CD8-positive, alpha-beta memory T cell (primary cell): ENCODE measurements around the gene NR4A2. TPM values are rescaled to one million over a fixed set of nuclear protein-coding genes. Genes with fewer than 3 reads are reported as not detected.

Experiments used
- CTCF ChIA-PET: fragments of 350-600 bp; sonication (Branson Sonifier 250); formaldehyde crosslinking; loops from one replicate; lab custom pipeline; 2021; ENCODE audit warnings: antibody characterized with exemption; lab: Charles Lee
- POLR2A ChIA-PET: fragments of 350-600 bp; sonication (Branson Sonifier 250); formaldehyde crosslinking; loops from one replicate; lab custom pipeline; 2021; ENCODE audit warnings: antibody characterized with exemption; lab: Charles Lee
- DNase-seq, 5 donors: peaks; one replicate each; pipeline versions ENCODE4 v3.0.0 to v3.0.0-alpha.2; 2020 to 2022; ENCODE audit warnings: mixed read lengths in 1 of 5
- H3K27ac ChIP-seq: one replicate; pipeline ENCODE4 v1.7.0; 2013; ENCODE audit warnings: low read depth, mild to moderate bottlenecking, low read length, moderate library complexity
- H3K27me3 ChIP-seq: 2 replicates; pipeline ENCODE4 v1.7.0; 2013; ENCODE audit warnings: low read length, mild to moderate bottlenecking; ENCODE audit not compliant: insufficient read depth, poor library complexity, severe bottlenecking
- H3K36me3 ChIP-seq: 2 replicates; pipeline ENCODE4 v1.7.0; 2013; ENCODE audit warnings: mild to moderate bottlenecking, low read length, moderate library complexity; ENCODE audit not compliant: insufficient read depth
- H3K4me1 ChIP-seq: 2 replicates; pipeline ENCODE4 v1.7.0; 2013; ENCODE audit warnings: mild to moderate bottlenecking, low read length, moderate library complexity; ENCODE audit not compliant: insufficient read depth
- H3K4me3 ChIP-seq: 2 replicates; pipeline ENCODE4 v1.7.0; 2013; ENCODE audit warnings: mild to moderate bottlenecking, low read length
- H3K9me3 ChIP-seq: 2 replicates; pipeline ENCODE4 v1.7.0; 2013; ENCODE audit warnings: mild to moderate bottlenecking, low read length
- H3K27ac Mint-ChIP-seq, 8 donors: one replicate each; pipeline ENCODE4 v1.8.0; 2020 to 2021; ENCODE audit warnings: mixed read lengths in 8 of 8, mild to moderate bottlenecking in 6 of 8, inconsistent platforms in 3 of 8, moderate library complexity in 3 of 8
- H3K27me3 Mint-ChIP-seq, 2 donors: one replicate each; pipeline ENCODE4 v1.8.0; 2020 to 2021; ENCODE audit warnings: mixed read lengths in 2 of 2, mild to moderate bottlenecking in 1 of 2, moderate library complexity in 1 of 2
- H3K36me3 Mint-ChIP-seq, 3 donors: one replicate each; pipeline ENCODE4 v1.8.0; 2020 to 2021; ENCODE audit warnings: mixed read lengths in 3 of 3, inconsistent platforms in 1 of 3, mild to moderate bottlenecking in 1 of 3
- H3K4me1 Mint-ChIP-seq, 3 donors: one replicate each; pipeline ENCODE4 v1.8.0; 2020 to 2021; ENCODE audit warnings: mixed read lengths in 3 of 3, inconsistent platforms in 1 of 3, mild to moderate bottlenecking in 1 of 3
- H3K4me3 Mint-ChIP-seq, 7 donors: one replicate each; pipeline ENCODE4 v1.8.0; 2020 to 2021; ENCODE audit warnings: mixed read lengths in 7 of 7, mild to moderate bottlenecking in 6 of 7, moderate library complexity in 4 of 7, inconsistent platforms in 2 of 7
- H3K9me3 Mint-ChIP-seq, 5 donors: one replicate each; pipeline ENCODE4 v1.8.0; 2020 to 2022; ENCODE audit warnings: mixed read lengths in 5 of 5, mild to moderate bottlenecking in 3 of 5, moderate library complexity in 2 of 5, inconsistent platforms in 1 of 5
- polyA plus RNA-seq: library from polyadenylated mRNA; unstranded; fragments of 300-500 nt; fragmentation: Illumina TruSeq; gene quantifications from one replicate; pipeline ENCODE4 v1.2.3, GENCODE V29; 2021
- total RNA-seq, 2 experiments: library from RNA; stranded (reverse); gene quantifications; one replicate each; pipeline ENCODE4 v1.2.3, GENCODE V29; 2021

The NR4A2 gene
- total and polyA plus RNA-seq, 3 experiments from 2014 or later = 19.7 to 25.5 (median 21.9) TPM

DNA sequence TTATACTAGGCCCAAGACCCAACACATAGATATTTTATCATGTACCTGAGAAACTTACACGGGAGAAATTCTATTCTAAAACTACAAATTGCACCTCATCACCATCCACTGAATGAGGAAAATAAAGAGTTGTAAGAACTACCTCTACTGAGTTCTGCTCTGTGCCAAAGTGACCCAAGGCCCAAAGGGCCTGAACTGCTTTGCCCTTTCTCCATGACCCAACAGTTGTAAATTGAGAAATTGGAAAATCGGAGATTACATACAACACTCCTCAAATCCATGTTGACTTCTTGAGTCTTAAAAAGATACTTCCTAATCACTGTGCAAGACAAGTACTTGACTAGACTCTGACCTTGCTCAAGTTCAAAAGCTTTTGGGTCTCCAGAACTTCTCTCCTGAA lies 8.8 kb downstream of the NR4A2 start:
- H3K4me1 Mint-ChIP-seq = peaks cover 25 to 50% (median 37%) of the 10 kb centered on the region in 3 donors
- H3K4me3 ChIP-seq = no peak overlapping the region
- H3K27ac Mint-ChIP-seq = peak overlapping the region in 1 of 8 donors; percentile 34
- H3K9me3 ChIP-seq = no peaks in the 10 kb centered on the region
- H3K27ac ChIP-seq = no peak overlapping the region
- CTCF ChIA-PET = no interaction called here
- peaks cover 0 to 5% (median 0%) of the 10 kb centered on the region in 5 donors for H3K9me3 Mint-ChIP-seq
- H3K36me3 Mint-ChIP-seq = peaks cover 4 to 42% (median 11%) of the 10 kb centered on the region in 3 donors
- peak overlapping the region in 1 of 7 donors; percentile 6 for H3K4me3 Mint-ChIP-seq
- peak in 1 of 5 donors; percentile 22 for DNase-seq
- POLR2A ChIA-PET = no interaction called here
- no peaks in the 10 kb centered on the region for H3K36me3 ChIP-seq
- H3K27me3 Mint-ChIP-seq = peaks cover 57 to 59% of the 10 kb centered on the region in 2 donors
- peaks cover 24% of the 10 kb centered on the region for H3K27me3 ChIP-seq
- peaks cover 29% of the 10 kb centered on the region for H3K4me1 ChIP-seq

DNA sequence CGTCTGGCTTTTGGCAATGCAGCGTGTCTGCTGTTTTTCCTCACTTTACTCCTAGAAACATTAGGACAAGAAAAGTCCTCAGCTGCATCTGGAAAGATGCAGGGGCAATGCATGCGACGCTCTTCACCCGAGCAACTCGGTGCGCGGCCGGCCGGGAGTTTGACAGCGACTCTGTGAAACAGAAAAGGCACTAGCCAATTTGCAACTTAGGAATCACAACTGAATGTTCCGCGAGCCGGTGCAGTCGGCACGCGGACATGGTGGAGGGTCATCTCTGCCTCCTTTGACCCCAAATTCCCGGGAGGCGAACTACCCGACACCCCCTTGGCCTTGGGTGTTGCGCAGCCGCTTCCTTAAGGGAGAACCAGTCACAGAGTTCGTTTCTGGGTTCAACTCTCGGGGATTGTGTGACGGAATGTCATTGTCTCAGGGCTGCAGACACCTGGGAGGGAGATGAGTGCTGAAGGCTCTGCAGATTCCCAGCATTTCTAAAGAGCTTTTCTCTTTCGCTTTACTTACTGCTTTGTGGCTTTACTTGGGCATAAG lies 9.8 kb downstream of the NR4A2 start:
- peak in 2 of 5 donors; percentile 6 to 31 for DNase-seq
- ChIA-PET POLR2A (interaction anchor here (1.5 kb wide), 1 partner anchor 11 kb away, joined by 3 read pairs; no protein-coding TSS in a partner anchor), CTCF (no interaction called here)
- peak overlapping the region in 6 of 7 donors; percentile 24 to 84 (median 70) for H3K4me3 Mint-ChIP-seq
- H3K4me1 ChIP-seq = peaks cover 29% of the 10 kb centered on the region
- peaks cover 4 to 32% (median 8%) of the 10 kb centered on the region in 3 donors for H3K36me3 Mint-ChIP-seq
- H3K27me3 Mint-ChIP-seq = peaks cover 56 to 61% of the 10 kb centered on the region in 2 donors
- H3K9me3 Mint-ChIP-seq = peaks cover 0 to 5% (median 0%) of the 10 kb centered on the region in 5 donors
- H3K4me3 ChIP-seq = no peak overlapping the region
- H3K9me3 ChIP-seq = no peaks in the 10 kb centered on the region
- H3K27me3 ChIP-seq = peaks cover 24% of the 10 kb centered on the region
- H3K36me3 ChIP-seq = no peaks in the 10 kb centered on the region
- peaks cover 25 to 42% (median 37%) of the 10 kb centered on the region in 3 donors for H3K4me1 Mint-ChIP-seq
- H3K27ac Mint-ChIP-seq = peak overlapping the region in 2 of 8 donors; percentile 10 to 35
- no peak overlapping the region for H3K27ac ChIP-seq

DNA sequence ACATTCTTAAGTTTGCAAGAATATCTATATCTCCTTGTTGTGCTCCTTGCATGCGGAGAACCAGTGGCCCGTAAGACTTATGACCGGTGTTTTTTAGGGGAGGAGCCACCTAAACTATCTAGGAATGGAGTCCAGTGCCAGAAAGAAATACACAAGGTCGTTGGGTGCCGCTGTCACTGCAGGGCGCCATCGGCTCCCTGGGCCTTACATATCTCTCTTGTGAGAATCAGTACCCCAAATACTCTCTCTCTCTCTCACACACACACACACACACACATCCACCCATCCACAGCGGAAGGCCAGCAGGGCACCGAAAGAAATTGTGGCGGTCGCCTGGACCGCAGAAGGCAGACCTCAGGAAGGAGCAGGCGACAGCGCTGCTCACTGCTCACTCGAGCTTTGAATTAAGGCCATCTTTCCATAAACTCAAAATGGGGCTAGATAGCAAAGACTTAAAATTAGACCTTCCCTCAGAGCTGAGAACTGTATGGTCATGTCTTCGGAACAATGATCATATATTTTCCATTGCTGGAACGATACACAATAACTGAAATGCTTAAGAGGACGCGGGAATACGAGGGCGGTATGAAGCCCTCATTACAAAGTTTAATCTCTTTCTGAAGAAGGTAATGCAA lies 10.4 kb downstream of the NR4A2 start:
- no peaks in the 10 kb centered on the region for H3K36me3 ChIP-seq
- Mint-ChIP-seq H3K27me3 (peaks cover 51 to 67% of the 10 kb centered on the region in 2 donors), H3K36me3 (peaks cover 4 to 26% (median 8%) of the 10 kb centered on the region in 3 donors), H3K27ac (peak overlapping the region in 7 of 8 donors; percentile 3 to 74 (median 21)), H3K9me3 (peaks cover 0 to 5% (median 0%) of the 10 kb centered on the region in 5 donors), H3K4me1 (peaks cover 25 to 42% (median 37%) of the 10 kb centered on the region in 3 donors), H3K4me3 (peak overlapping the region; percentile 62 to 84 (median 82))
- no peaks in the 10 kb centered on the region for H3K9me3 ChIP-seq
- H3K27me3 ChIP-seq = peaks cover 24% of the 10 kb centered on the region
- peak in 3 of 5 donors; percentile 29 to 51 (median 31) for DNase-seq
- H3K4me1 ChIP-seq = peaks cover 29% of the 10 kb centered on the region
- POLR2A ChIA-PET = interaction anchor here (1.5 kb wide), 1 partner anchor 12 kb away, joined by 3 read pairs; no protein-coding TSS in a partner anchor
- CTCF ChIA-PET = no interaction called here
- peak overlapping the region; percentile 25 for H3K4me3 ChIP-seq
- H3K27ac ChIP-seq = no peak overlapping the region

DNA sequence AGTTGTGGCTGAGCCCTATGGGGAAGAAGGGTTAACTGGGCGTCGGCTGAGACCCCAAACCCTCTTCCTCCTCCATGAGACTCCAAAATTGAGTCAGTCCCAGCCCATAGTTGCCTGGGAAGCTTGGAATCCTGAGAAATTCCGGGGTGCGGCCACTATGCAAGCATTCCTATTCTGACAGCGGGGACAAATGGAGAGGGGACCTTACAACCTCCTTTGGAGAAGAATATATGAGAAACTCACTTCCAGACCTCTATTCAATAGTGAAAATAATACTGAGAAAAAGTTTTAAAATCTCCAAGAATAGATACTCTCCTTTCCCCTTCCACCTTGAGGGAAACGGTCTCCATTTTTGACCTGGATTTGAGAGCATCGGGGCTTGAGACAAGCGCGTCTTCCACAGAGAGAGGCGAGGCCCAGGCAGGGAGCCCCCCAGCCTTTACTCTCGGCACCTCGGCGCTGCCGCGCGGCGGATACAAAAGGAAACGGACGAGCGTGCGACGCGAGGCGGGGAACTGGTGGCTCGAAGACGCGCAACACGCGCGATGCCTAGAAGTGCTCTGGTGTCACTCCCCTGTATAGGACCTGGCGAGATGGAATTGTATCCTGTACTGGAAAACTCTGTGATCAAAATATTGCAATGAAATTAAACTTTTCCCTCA lies 11.1 kb downstream of the NR4A2 start:
- peak overlapping the region; percentile 25 for H3K4me3 ChIP-seq
- peaks cover 29% of the 10 kb centered on the region for H3K4me1 ChIP-seq
- peaks cover 49 to 69% of the 10 kb centered on the region in 2 donors for H3K27me3 Mint-ChIP-seq
- peak overlapping the region; percentile 62 to 84 (median 82) for H3K4me3 Mint-ChIP-seq
- peak in 3 of 5 donors; percentile 36 to 52 (median 48) for DNase-seq
- peaks cover 24% of the 10 kb centered on the region for H3K27me3 ChIP-seq
- POLR2A ChIA-PET = no interaction called here
- CTCF ChIA-PET = interaction anchor here (2.1 kb wide), 1 partner anchor 14 kb away, joined by 8 read pairs; no protein-coding TSS in a partner anchor
- peak overlapping the region in 5 of 8 donors; percentile 13 to 74 (median 33) for H3K27ac Mint-ChIP-seq
- peaks cover 4 to 18% (median 5%) of the 10 kb centered on the region in 3 donors for H3K36me3 Mint-ChIP-seq
- H3K9me3 ChIP-seq = no peaks in the 10 kb centered on the region
- peaks cover 25 to 42% (median 37%) of the 10 kb centered on the region in 3 donors for H3K4me1 Mint-ChIP-seq
- H3K27ac ChIP-seq = no peak overlapping the region
- peaks cover 0 to 5% (median 0%) of the 10 kb centered on the region in 5 donors for H3K9me3 Mint-ChIP-seq
- no peaks in the 10 kb centered on the region for H3K36me3 ChIP-seq

DNA sequence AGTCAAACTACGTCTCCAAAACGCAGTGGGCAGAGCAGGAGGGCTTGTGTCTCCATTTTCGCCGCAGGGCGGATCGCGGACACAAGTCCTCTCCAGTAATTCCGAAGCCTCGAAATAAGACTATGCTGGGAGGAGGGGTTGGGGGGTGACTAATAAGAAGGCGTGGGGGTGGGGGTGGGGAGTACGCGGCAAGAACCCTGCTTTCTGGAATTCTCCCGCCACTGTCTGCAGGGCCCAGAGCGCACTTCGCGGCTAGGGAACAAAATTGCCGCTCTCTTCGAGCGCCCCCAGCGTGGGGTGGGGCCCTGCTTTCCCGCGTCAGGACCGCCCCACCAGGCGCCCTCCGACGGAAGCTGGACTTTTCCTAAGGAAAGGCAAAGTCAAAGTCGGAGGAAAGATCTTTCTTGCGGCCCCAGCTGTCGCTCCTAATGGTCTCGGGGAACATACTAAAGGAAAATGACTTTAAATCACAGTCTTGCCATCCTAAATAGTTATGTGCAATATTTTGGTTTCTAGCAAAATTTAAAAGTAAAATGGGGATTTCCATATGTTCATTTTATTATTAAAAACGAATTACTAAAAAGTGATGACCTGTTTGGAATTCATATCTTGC lies 11.9 kb downstream of the NR4A2 start:
- peak overlapping the region in 6 of 7 donors; percentile 60 to 84 (median 78) for H3K4me3 Mint-ChIP-seq
- CTCF ChIA-PET = interaction anchor here (2.1 kb wide), 1 partner anchor 14 kb away, joined by 8 read pairs; no protein-coding TSS in a partner anchor
- Histone ChIP-seq H3K27me3 (peaks cover 24% of the 10 kb centered on the region), H3K9me3 (no peaks in the 10 kb centered on the region), H3K36me3 (no peaks in the 10 kb centered on the region), H3K27ac (no peak overlapping the region), H3K4me1 (peaks cover 29% of the 10 kb centered on the region), H3K4me3 (peak overlapping the region; percentile 25)
- no peak for DNase-seq
- H3K27ac Mint-ChIP-seq = peak overlapping the region in 1 of 8 donors; percentile 68
- H3K9me3 Mint-ChIP-seq = peaks cover 0 to 5% (median 0%) of the 10 kb centered on the region in 5 donors
- H3K36me3 Mint-ChIP-seq = peaks cover 0 to 10% (median 1%) of the 10 kb centered on the region in 3 donors
- H3K27me3 Mint-ChIP-seq = peaks cover 46 to 77% of the 10 kb centered on the region in 2 donors
- peaks cover 25 to 42% (median 37%) of the 10 kb centered on the region in 3 donors for H3K4me1 Mint-ChIP-seq
- POLR2A ChIA-PET = no interaction called here

DNA sequence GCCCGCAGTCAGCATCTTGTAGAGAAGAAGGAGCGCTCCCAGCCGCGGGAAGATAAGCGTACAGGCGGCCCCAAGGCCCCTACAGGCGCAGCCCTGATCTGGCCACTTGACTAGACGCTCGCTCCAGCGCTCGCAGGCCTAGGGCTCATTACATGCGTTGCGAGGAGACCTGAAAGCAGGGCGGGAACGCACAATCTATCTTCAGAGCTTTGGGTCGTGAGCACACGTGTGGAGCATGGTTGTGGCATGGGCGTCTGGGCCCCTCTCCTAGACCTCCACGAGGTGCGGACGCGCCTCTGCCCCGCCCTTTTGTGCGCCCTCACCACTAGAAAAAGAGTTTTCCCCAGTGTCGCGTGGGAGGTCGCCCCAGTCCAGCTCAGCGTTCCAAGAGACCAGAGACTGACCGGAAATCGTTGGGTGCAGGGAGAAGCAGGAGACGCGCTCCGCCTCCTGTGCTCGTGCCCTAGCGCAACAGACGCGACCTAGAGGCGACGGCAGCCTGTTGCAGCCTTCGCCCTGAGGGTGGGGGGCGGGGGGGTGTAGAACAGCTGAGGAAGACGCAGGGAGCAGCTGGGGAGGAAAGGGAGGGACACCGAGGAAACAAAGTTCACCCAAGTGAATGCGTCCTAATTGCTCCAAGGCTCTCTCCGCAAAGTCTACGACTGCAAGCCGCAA lies 12.6 kb downstream of the NR4A2 start:
- Histone ChIP-seq H3K27ac (no peak overlapping the region), H3K9me3 (no peaks in the 10 kb centered on the region), H3K4me3 (no peak overlapping the region), H3K27me3 (peaks cover 24% of the 10 kb centered on the region), H3K4me1 (peaks cover 29% of the 10 kb centered on the region), H3K36me3 (no peaks in the 10 kb centered on the region)
- peaks cover 25 to 42% (median 37%) of the 10 kb centered on the region in 3 donors for H3K4me1 Mint-ChIP-seq
- H3K27me3 Mint-ChIP-seq = peaks cover 47 to 83% of the 10 kb centered on the region in 2 donors
- ChIA-PET CTCF (interaction anchor here (2.1 kb wide), 1 partner anchor 15 kb away, joined by 8 read pairs; no protein-coding TSS in a partner anchor), POLR2A (no interaction called here)
- H3K27ac Mint-ChIP-seq = peak overlapping the region in 1 of 8 donors; percentile 68
- peak overlapping the region; percentile 7 to 84 (median 60) for H3K4me3 Mint-ChIP-seq
- peak in 2 of 5 donors; percentile 7 to 47 for DNase-seq
- peaks cover 0 to 4% (median 0%) of the 10 kb centered on the region in 3 donors for H3K36me3 Mint-ChIP-seq
- peaks cover 0 to 5% (median 0%) of the 10 kb centered on the region in 5 donors for H3K9me3 Mint-ChIP-seq

DNA sequence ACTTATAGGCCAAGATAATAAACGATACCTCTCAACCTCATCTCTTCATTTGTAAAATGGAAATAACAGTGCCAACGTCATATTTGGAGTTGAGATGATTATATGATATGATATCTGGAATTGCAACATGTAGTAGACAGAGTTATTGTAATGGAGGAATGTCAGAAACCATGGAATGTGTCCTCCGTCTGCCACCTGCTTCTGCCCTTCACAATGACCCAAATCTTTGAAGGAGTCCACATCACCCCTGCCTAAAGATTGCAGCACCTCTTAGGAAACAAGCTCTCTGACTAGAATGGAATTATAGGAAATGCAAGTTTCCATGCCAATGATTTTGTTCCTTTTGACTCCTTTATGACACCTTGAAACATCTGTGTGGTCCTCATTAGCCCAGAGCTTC lies 14.9 kb downstream of the NR4A2 start:
- Mint-ChIP-seq H3K4me3 (no peak overlapping the region), H3K36me3 (no peaks in the 10 kb centered on the region), H3K4me1 (peaks cover 22 to 34% (median 31%) of the 10 kb centered on the region in 3 donors), H3K27me3 (peaks cover 41 to 85% of the 10 kb centered on the region in 2 donors), H3K9me3 (peaks cover 0 to 5% (median 0%) of the 10 kb centered on the region in 5 donors), H3K27ac (no peak overlapping the region)
- no peak for DNase-seq
- H3K27ac ChIP-seq = no peak overlapping the region
- no peaks in the 10 kb centered on the region for H3K36me3 ChIP-seq
- ChIA-PET CTCF (no interaction called here), POLR2A (no interaction called here)
- no peak overlapping the region for H3K4me3 ChIP-seq
- peaks cover 20% of the 10 kb centered on the region for H3K27me3 ChIP-seq
- H3K4me1 ChIP-seq = peaks cover 26% of the 10 kb centered on the region
- H3K9me3 ChIP-seq = no peaks in the 10 kb centered on the region
